ENCODE data around the gene TRNP1.
A peak's percentile ranks its signal among the peaks of the same experiment; 100 is the strongest.

Gene TRNP1

GRCh38 chr1:27000817-27001460, 7.4 kb downstream of the TRNP1 start:
- DNase-seq (ENCODE audit: low spot score) (peak; percentile 36), FAIRE-seq (peak; percentile 91)

GRCh38 chr1:27001570-27002360, 8.3 kb downstream of the TRNP1 start:
- peak; percentile 68 for DNase-seq (ENCODE audit: low spot score)
- FAIRE-seq = peak; percentile 83

- FAIRE-seq = no peak
These were observed 10.4 kb downstream of the TRNP1 start for GRCh38 chr1:27003745-27004470.

GRCh38 chr1:27004471-27005165, 11.1 kb downstream of the TRNP1 start:
- DNase-seq (ENCODE audit: low spot score) (no peak), FAIRE-seq (no peak)

More at GRCh38 chr1:27003745-27004470, 10.4 kb downstream of the TRNP1 start:
- no peak for DNase-seq (ENCODE audit: low spot score)

- no peak for FAIRE-seq
- DNase-seq (ENCODE audit: low spot score) = no peak
These were observed 11.7 kb downstream of the TRNP1 start for GRCh38 chr1:27005166-27005530.

GRCh38 chr1:27005648-27006496, 12.4 kb downstream of the TRNP1 start:
- no peak for DNase-seq (ENCODE audit: low spot score)
- no peak for FAIRE-seq

- FAIRE-seq (no peak), DNase-seq (ENCODE audit: low spot score) (no peak)
These were observed 13.2 kb downstream of the TRNP1 start for GRCh38 chr1:27006683-27007082.

GRCh38 chr1:27007909-27008582, 14.6 kb downstream of the TRNP1 start:
- FAIRE-seq (no peak), DNase-seq (ENCODE audit: low spot score) (no peak)

GRCh38 chr1:27009601-27010197, 16.2 kb downstream of the TRNP1 start:
- no peak for FAIRE-seq
- DNase-seq (ENCODE audit: low spot score) = peak; percentile 20

- no peak for FAIRE-seq
- DNase-seq (ENCODE audit: low spot score) = no peak
These were observed 16.9 kb downstream of the TRNP1 start for GRCh38 chr1:27010226-27010994.

GRCh38 chr1:27011058-27011764, 17.7 kb downstream of the TRNP1 start:
- FAIRE-seq (peak; percentile 93), DNase-seq (ENCODE audit: low spot score) (peak; percentile 92)

- FAIRE-seq (no peak), DNase-seq (ENCODE audit: low spot score) (no peak)
These were observed 18.6 kb downstream of the TRNP1 start for GRCh38 chr1:27011976-27012563.

GRCh38 chr1:27015260-27015659, 21.8 kb downstream of the TRNP1 start:
- FAIRE-seq = no peak
- no peak for DNase-seq (ENCODE audit: low spot score)

- no peak for DNase-seq (ENCODE audit: low spot score)
- FAIRE-seq = no peak
These were observed 22.9 kb downstream of the TRNP1 start for GRCh38 chr1:27016376-27016775.

GRCh38 chr1:27017207-27017606, 23.7 kb downstream of the TRNP1 start:
- no peak for DNase-seq (ENCODE audit: low spot score)
- no peak for FAIRE-seq

- FAIRE-seq = no peak
- DNase-seq (ENCODE audit: low spot score) = no peak
These were observed 24.8 kb downstream of the TRNP1 start for GRCh38 chr1:27018316-27018715.

- no peak for FAIRE-seq
- DNase-seq (ENCODE audit: low spot score) = no peak
These were observed 28.0 kb downstream of the TRNP1 start for GRCh38 chr1:27021354-27022031.
